ENCODE results near the gene SI. TPM values are rescaled to one million over a fixed set of nuclear protein-coding genes. Genes with fewer than 3 reads are reported as not detected.

Gene SI
- total RNA-seq, 1 experiment from 2014 or later = not detected

DNA sequence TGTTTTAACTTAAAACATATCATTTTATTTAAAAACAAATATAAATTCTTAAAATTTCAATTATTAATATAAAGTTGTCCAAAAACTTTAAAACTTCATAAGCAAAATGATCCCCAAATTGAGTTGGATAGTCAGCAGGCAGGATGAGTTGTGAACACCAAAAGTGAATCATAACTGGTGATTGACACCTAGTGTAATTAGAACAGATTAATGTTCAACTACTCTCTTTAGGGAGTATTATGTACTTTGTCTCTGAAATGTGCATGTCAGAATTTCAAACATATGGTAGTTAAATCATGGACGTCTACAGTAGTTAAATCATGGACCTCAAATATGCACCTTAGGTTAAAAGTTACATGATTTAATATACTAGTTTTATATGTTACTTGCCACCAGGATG, 2.9 kb upstream of the SI start:
- H3K79me2 ChIP-seq (ENCODE audit: insufficient read depth, low read length) = no peaks in the 10 kb centered on the region
- no peak overlapping the region for H2AFZ ChIP-seq (ENCODE audit: low read length)
- Mint-ChIP-seq H3K4me3 (no peak overlapping the region), H3K36me3 (ENCODE audit: insufficient read depth in 1 of 3, low read depth in 3 of 3) (no peaks in the 10 kb centered on the region), H3K4me1 (no peaks in the 10 kb centered on the region), H3K27me3 (ENCODE audit: low read depth) (no peaks in the 10 kb centered on the region), H3K9me3 (no peaks in the 10 kb centered on the region), H3K27ac (no peak overlapping the region)
- H2BK12ac ChIP-seq (ENCODE audit: insufficient read length, low read depth, low read length) = no peak overlapping the region
- H3K4ac ChIP-seq (ENCODE audit: low read depth, low read length) = no peak overlapping the region
- H3K4me1 ChIP-seq (ENCODE audit: insufficient read depth, low read length) = no peaks in the 10 kb centered on the region
- H2BK5ac ChIP-seq (ENCODE audit: insufficient read length, low read length) = no peak overlapping the region
- H3T11ph ChIP-seq (ENCODE audit: low read length) = no peak overlapping the region
- H2BK15ac ChIP-seq (ENCODE audit: low read depth, low read length) = no peak overlapping the region
- no peaks in the 10 kb centered on the region for H3K79me1 ChIP-seq (ENCODE audit: insufficient read depth, low read depth, low read length, poor library complexity, severe bottlenecking)
- H3K9ac ChIP-seq (ENCODE audit: extremely low read depth, insufficient read length, low read length) = no peak overlapping the region
- H3K9me3 ChIP-seq (ENCODE audit: control insufficient read depth, low read depth, low read length) = no peaks in the 10 kb centered on the region
- WGBS (ENCODE audit: extremely low coverage, insufficient read length, low lambda C conversion rate) = no CpG with 5 or more reads among the region's 1 CpG
- DNase-seq = no peak
- no peaks in the 10 kb centered on the region for H3K27me3 ChIP-seq (ENCODE audit: insufficient read depth, low read length)
- no peak overlapping the region for H3K23ac ChIP-seq (ENCODE audit: insufficient read length, low read depth, low read length)
- no peak overlapping the region for H2BK120ac ChIP-seq (ENCODE audit: low read depth, low read length, poor library complexity, severe bottlenecking)
- H2BK20ac ChIP-seq (ENCODE audit: low read depth, low read length, poor library complexity, severe bottlenecking) = no peak overlapping the region
- no peak overlapping the region for H3K18ac ChIP-seq (ENCODE audit: insufficient read length, low read depth, low read length)
- H3K4me2 ChIP-seq (ENCODE audit: insufficient read depth, insufficient read length, low read length) = no peak overlapping the region
- H3K23me2 ChIP-seq (ENCODE audit: insufficient read length, low read depth, low read length, poor library complexity, severe bottlenecking) = no peaks in the 10 kb centered on the region
- no peaks in the 10 kb centered on the region for H4K20me1 ChIP-seq (ENCODE audit: control insufficient read depth, insufficient read depth, insufficient read length)
- no peak overlapping the region for H4K5ac ChIP-seq (ENCODE audit: insufficient read length, low read depth, low read length)
- no peak overlapping the region for H3K14ac ChIP-seq (ENCODE audit: insufficient read depth, low read length)
- no peak overlapping the region for H3K56ac ChIP-seq (ENCODE audit: insufficient read length, low read depth, low read length)
- H3K27ac ChIP-seq (ENCODE audit: insufficient read length, low read depth, low read length) = no peak overlapping the region
- TF ChIP-seq, protein P1, sequence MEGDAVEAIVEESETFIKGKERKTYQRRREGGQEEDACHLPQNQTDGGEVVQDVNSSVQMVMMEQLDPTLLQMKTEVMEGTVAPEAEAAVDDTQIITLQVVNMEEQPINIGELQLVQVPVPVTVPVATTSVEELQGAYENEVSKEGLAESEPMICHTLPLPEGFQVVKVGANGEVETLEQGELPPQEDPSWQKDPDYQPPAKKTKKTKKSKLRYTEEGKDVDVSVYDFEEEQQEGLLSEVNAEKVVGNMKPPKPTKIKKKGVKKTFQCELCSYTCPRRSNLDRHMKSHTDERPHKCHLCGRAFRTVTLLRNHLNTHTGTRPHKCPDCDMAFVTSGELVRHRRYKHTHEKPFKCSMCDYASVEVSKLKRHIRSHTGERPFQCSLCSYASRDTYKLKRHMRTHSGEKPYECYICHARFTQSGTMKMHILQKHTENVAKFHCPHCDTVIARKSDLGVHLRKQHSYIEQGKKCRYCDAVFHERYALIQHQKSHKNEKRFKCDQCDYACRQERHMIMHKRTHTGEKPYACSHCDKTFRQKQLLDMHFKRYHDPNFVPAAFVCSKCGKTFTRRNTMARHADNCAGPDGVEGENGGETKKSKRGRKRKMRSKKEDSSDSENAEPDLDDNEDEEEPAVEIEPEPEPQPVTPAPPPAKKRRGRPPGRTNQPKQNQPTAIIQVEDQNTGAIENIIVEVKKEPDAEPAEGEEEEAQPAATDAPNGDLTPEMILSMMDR (conservative IDR thresholded peaks at IDR 0.05) = no peak
- H4K8ac ChIP-seq (replicated peaks; ENCODE audit: insufficient read length, low read depth, low read length) = no peak overlapping the region
- H4K91ac ChIP-seq (ENCODE audit: insufficient read length, low read depth, low read length) = no peak overlapping the region
- no peak overlapping the region for H2AK5ac ChIP-seq (ENCODE audit: insufficient read length, low read length)
